Right lobe of liver (tissue), 4 donors: ENCODE measurements around the gene PTBP1.

ENCODE experiments used
- POLR2A ChIP-seq: fragments of 450-650 bp; IDR thresholded peaks from one replicate; pipeline ENCODE4 v1.6.1; 2017; ENCODE audit warnings: antibody characterized with exemption, mild to moderate bottlenecking
- TF ChIP-seq, protein P1 (sequence below), 4 donors: fragments of 200-600 bp in 3 of 4; fragments of 450-650 bp in 1 of 4; IDR thresholded peaks; one replicate each; pipeline versions ENCODE4 v1.5.1 to v1.8.0; 2016 to 2022; ENCODE audit warnings: antibody characterized with exemption in 4 of 4, mild to moderate bottlenecking in 2 of 4
- donor health status: DM: no; HTN: no; CAD: no.
- donor health status: DM: no; HTN: no; CAD: no.
- donor health status: DM: no; HTN: yes; CAD: no.

DNA sequence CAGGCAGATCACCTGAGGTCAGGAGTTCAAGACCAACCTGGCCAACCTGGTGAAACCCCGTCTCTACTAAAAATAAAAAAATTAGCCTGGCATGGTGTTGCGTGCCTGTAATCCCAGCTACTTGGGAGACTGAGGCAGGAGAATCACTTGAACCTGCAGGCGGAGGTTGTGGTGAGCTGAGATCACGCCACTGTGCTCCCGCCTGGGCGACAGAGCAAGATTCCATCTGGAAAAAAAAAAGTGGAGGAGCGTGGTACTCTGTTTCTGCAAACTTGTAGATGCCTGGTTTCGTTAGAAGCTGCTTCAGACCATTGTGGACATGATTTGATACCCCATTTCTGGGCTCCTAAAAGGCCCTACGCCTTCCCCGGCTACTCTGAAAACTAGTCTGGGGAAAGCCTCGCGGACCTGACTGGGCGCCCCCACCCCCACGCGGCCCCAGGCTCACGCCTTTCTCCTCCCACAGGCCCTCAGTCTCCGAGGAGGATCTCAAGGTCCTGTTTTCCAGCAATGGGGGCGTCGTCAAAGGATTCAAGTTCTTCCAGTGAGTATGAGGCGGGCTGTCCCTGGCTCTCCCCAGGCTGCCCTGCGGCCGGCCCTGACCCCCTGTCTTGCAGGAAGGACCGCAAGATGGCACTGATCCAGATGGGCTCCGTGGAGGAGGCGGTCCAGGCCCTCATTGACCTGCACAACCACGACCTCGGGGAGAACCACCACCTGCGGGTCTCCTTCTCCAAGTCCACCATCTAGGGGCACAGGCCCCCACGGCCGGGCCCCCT lies 13.0 kb downstream of the PTBP1 start:
- TF ChIP-seq, protein P1, sequence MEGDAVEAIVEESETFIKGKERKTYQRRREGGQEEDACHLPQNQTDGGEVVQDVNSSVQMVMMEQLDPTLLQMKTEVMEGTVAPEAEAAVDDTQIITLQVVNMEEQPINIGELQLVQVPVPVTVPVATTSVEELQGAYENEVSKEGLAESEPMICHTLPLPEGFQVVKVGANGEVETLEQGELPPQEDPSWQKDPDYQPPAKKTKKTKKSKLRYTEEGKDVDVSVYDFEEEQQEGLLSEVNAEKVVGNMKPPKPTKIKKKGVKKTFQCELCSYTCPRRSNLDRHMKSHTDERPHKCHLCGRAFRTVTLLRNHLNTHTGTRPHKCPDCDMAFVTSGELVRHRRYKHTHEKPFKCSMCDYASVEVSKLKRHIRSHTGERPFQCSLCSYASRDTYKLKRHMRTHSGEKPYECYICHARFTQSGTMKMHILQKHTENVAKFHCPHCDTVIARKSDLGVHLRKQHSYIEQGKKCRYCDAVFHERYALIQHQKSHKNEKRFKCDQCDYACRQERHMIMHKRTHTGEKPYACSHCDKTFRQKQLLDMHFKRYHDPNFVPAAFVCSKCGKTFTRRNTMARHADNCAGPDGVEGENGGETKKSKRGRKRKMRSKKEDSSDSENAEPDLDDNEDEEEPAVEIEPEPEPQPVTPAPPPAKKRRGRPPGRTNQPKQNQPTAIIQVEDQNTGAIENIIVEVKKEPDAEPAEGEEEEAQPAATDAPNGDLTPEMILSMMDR (IDR thresholded peaks at IDR 0.05): no peak
- no peak for TF ChIP-seq POLR2A
